Smooth muscle cell (in vitro differentiated cells): ENCODE measurements around the gene ARF3. TPM values are rescaled to one million over a fixed set of nuclear protein-coding genes. Genes with fewer than 3 reads are reported as not detected.

Source experiments
- DNase-seq: peaks from one replicate; lab custom pipeline; 2025; ENCODE audit not compliant: unreplicated experiment; lab: John Stamatoyannopoulos, UW
- H2AFZ ChIP-seq: fragments of 200-600 bp; sonication (generic); 2 replicates; pipeline ENCODE4 v1.6.0; 2016; ENCODE audit warnings: antibody characterized with exemption, low read depth, mild to moderate bottlenecking
- H3F3A ChIP-seq: fragments of 200-600 bp; sonication (generic); 2 replicates; pipeline ENCODE4 v1.6.0; 2017; ENCODE audit warnings: antibody characterized with exemption, low read depth
- H3K27ac ChIP-seq: fragments of 200-600 bp; sonication (generic); 2 replicates; pipeline ENCODE4 v1.5.1; 2016; ENCODE audit warnings: low read depth, mild to moderate bottlenecking
- H3K27me3 ChIP-seq: fragments of 200-600 bp; sonication (generic); 2 replicates; pipeline ENCODE4 v1.6.1; 2016; ENCODE audit warnings: low read depth, mild to moderate bottlenecking
- H3K36me3 ChIP-seq: fragments of 200-600 bp; sonication (generic); 2 replicates; pipeline ENCODE4 v1.5.1; 2016; ENCODE audit warnings: low read depth
- H3K4me1 ChIP-seq: fragments of 200-600 bp; sonication (generic); 2 replicates; pipeline ENCODE4 v1.5.1; 2016; ENCODE audit warnings: low read depth
- H3K4me2 ChIP-seq: fragments of 200-600 bp; sonication (generic); 2 replicates; pipeline ENCODE4 v1.6.0; 2016; ENCODE audit warnings: mild to moderate bottlenecking
- H3K4me3 ChIP-seq: fragments of 200-600 bp; sonication (generic); 2 replicates; pipeline ENCODE4 v1.5.1; 2016; ENCODE audit warnings: mild to moderate bottlenecking
- H3K79me2 ChIP-seq: fragments of 200-600 bp; sonication (generic); 2 replicates; pipeline ENCODE4 v1.6.0; 2016; ENCODE audit warnings: low read depth, mild to moderate bottlenecking
- H3K9ac ChIP-seq: fragments of 200-600 bp; sonication (generic); 2 replicates; pipeline ENCODE4 v1.6.0; 2016; ENCODE audit warnings: low read depth
- H3K9me3 ChIP-seq: fragments of 200-600 bp; sonication (generic); replicated peaks from 2 replicates; pipeline ENCODE4 v1.5.1; 2016; ENCODE audit warnings: low read depth
- H4K20me1 ChIP-seq: fragments of 200-600 bp; sonication (generic); 2 replicates; pipeline ENCODE4 v1.6.0; 2016; ENCODE audit warnings: low read depth
- WGBS: methylation state at CpG from one replicate; pipeline ENCODE4 v1.1.7; 2016; ENCODE audit warnings: low lambda C conversion rate; 5-methylcytosine and 5-hydroxymethylcytosine counted together
- polyA plus RNA-seq: library from polyadenylated mRNA; unstranded; fragments of >200 nt; fragmentation: Nextera tagmentation; extraction: Ambion mirVana; gene quantifications from 2 replicates; pipeline ENCODE4 v1.2.1, GENCODE V29; 2016
- total RNA-seq: library from RNA; depleted of rRNA; stranded (reverse); fragments of >200 nt; gene quantifications from 2 replicates; pipeline ENCODE4 v1.2.3, GENCODE V29; 2014
- TF ChIP-seq, protein P1 (sequence below): fragments of 200-600 bp; sonication (generic); IDR thresholded peaks from 2 replicates; pipeline ENCODE4 v1.5.1; 2017; ENCODE audit warnings: borderline replicate concordance, mild to moderate bottlenecking, antibody characterized with exemption; ENCODE audit not compliant: insufficient read depth, poor library complexity, severe bottlenecking

Gene ARF3
- total and polyA plus RNA-seq, 2 experiments from 2014 or later, result 59.9 to 67.7 TPM

DNA sequence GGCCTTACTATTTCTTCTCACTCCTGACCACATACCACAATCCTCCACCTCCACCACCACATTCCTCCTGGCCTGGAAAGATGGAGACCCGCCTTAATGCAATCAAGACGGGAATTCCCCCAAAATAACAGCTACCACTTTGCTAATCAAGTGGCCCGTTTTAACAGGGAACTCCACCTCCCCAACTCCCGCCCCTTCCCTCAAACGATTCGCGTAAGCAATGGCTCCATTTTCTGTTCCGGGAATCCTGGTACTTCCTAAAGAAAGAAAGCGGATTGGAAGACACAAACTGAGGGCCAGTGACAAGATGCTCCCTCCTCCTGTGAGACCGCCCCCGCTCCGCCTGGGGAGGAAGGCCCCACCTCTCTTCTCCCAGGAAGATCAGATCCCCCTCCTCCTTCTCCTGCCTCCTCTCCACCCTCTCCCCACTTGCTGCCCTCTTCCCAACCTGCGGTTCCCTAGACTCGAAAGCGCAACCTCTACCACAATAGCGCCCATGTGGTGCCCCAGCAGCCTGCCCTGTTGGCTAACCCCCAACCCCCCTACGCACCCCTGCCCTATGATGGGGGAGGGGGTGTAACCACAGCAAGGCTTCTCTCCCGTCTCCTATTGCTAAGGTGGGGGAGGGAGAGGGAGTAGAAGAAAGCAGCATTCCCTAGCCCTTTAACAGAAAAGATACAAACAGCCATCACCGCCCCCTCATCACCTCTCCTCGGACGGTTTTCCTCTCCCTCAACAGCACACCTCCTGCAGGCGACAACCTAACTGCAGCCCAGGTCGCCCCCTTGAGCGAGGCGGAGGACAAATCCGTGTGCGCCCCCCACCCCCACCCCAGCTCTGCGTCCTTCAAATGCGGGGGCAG lies 777 bp downstream of the ARF3 start:
- no peaks in the 10 kb centered on the region for H3K36me3 ChIP-seq
- TF ChIP-seq, protein P1, sequence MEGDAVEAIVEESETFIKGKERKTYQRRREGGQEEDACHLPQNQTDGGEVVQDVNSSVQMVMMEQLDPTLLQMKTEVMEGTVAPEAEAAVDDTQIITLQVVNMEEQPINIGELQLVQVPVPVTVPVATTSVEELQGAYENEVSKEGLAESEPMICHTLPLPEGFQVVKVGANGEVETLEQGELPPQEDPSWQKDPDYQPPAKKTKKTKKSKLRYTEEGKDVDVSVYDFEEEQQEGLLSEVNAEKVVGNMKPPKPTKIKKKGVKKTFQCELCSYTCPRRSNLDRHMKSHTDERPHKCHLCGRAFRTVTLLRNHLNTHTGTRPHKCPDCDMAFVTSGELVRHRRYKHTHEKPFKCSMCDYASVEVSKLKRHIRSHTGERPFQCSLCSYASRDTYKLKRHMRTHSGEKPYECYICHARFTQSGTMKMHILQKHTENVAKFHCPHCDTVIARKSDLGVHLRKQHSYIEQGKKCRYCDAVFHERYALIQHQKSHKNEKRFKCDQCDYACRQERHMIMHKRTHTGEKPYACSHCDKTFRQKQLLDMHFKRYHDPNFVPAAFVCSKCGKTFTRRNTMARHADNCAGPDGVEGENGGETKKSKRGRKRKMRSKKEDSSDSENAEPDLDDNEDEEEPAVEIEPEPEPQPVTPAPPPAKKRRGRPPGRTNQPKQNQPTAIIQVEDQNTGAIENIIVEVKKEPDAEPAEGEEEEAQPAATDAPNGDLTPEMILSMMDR, result no peak
- peak overlapping the region; percentile 92 for H3K9ac ChIP-seq
- H3K4me2 ChIP-seq, result peak overlapping the region; percentile 96
- H3K79me2 ChIP-seq, result peaks cover 47% of the 10 kb centered on the region
- no peaks in the 10 kb centered on the region for H3K27me3 ChIP-seq
- H3K9me3 ChIP-seq, result no peaks in the 10 kb centered on the region
- H3K27ac ChIP-seq, result peak overlapping the region; percentile 82
- peaks cover 16% of the 10 kb centered on the region for H3K4me1 ChIP-seq
- WGBS, result 2% methylated on average over 23 of the region's 29 CpGs
- peak overlapping the region; percentile 90 for H3K4me3 ChIP-seq
- peak; percentile 65 for DNase-seq
- peaks cover 48% of the 10 kb centered on the region for H4K20me1 ChIP-seq
- H3F3A ChIP-seq, result peaks cover 10% of the 10 kb centered on the region
- peak overlapping the region; percentile 94 for H2AFZ ChIP-seq

DNA sequence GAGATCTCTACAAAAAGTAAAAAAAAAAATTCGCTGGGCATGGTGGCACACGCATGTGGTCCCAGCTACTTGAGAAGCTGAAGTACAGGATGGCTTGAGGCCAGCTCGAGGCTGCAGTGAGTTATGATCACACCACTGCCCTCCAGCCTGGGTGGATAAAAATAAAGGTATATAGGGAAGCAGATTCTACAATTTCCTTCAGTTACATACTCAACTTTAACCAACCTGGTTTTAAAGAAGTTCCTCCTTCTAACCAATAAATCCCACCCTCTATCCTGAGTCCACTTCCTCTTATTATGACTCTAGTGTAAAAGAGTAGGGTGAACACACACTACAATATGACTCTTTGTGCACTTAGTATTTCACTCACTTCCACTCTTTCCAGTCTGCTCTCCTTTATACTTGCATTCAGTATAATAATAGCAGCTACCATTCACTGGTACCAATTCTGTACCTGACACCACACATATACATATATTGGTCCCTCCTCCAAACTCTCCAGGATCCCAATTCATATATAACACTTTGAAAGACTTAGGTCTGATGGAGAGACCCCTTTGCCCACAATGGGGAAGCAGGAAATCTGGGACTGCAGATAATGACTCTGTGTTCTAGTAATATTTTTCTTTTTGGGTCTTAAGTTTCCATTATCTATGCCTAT lies 2.3 kb downstream of the ARF3 start:
- H3K4me1 ChIP-seq, result peaks cover 16% of the 10 kb centered on the region
- no peak overlapping the region for H3K27ac ChIP-seq
- H2AFZ ChIP-seq, result no peak overlapping the region
- peaks cover 63% of the 10 kb centered on the region for H3K79me2 ChIP-seq
- no peak overlapping the region for H3K4me3 ChIP-seq
- no peak overlapping the region for H3K9ac ChIP-seq
- H3K36me3 ChIP-seq, result no peaks in the 10 kb centered on the region
- H3K4me2 ChIP-seq, result peak overlapping the region; percentile 96
- peaks cover 10% of the 10 kb centered on the region for H3F3A ChIP-seq
- no peaks in the 10 kb centered on the region for H3K27me3 ChIP-seq
- TF ChIP-seq, protein P1, result no peak
- WGBS, result 100% methylated on average over 3 of the region's 3 CpGs
- peaks cover 63% of the 10 kb centered on the region for H4K20me1 ChIP-seq
- no peak for DNase-seq
- no peaks in the 10 kb centered on the region for H3K9me3 ChIP-seq

- H3K4me1 ChIP-seq, result peaks cover 16% of the 10 kb centered on the region
- H3K79me2 ChIP-seq, result peaks cover 70% of the 10 kb centered on the region
- no peak overlapping the region for H3K9ac ChIP-seq
- peaks cover 72% of the 10 kb centered on the region for H4K20me1 ChIP-seq
- no peak overlapping the region for H3K4me3 ChIP-seq
- no peak overlapping the region for H3K27ac ChIP-seq
- no peaks in the 10 kb centered on the region for H3K36me3 ChIP-seq
- 98% methylated on average over 3 of the region's 3 CpGs for WGBS
- no peak overlapping the region for H3K4me2 ChIP-seq
- no peak overlapping the region for H2AFZ ChIP-seq
- peaks cover 10% of the 10 kb centered on the region for H3F3A ChIP-seq
- TF ChIP-seq, protein P1, result no peak
- no peaks in the 10 kb centered on the region for H3K27me3 ChIP-seq
- no peaks in the 10 kb centered on the region for H3K9me3 ChIP-seq
- DNase-seq, result no peak
These were observed 3.2 kb downstream of the ARF3 start for GRCh38 chr12:48954061-48954460.
